Cerebellar cortex (tissue), 1 donor: ENCODE measurements around the gene KIR3DL3.
"Not testable (repeated sequence)": the region's sequence is repeated elsewhere in the genome, so short reads cannot be mapped to it uniquely, and the experiment has no call there.

Experiments used
- DNase-seq: peaks from one replicate; pipeline ENCODE4 v3.0.0-alpha.2; 2015; ENCODE audit warnings: low spot score

KIR3DL3 gene

GRCh38 chr19:54782916-54783315 lies 58.7 kb downstream of the KIR3DL3 start:
- not testable (repeated sequence) for DNase-seq
